AG04449 (cell line): Measurements from ENCODE around the gene PSAP.

Experiments used
- CTCF ChIA-PET: fragments of 350-600 bp; formaldehyde crosslinking; extraction: SDS; loops from one replicate; lab custom pipeline; 2021; ENCODE audit warnings: antibody characterized with exemption; lab: Yijun Ruan, JAX
- POLR2A ChIA-PET: fragments of 400-600, 350-600 bp; formaldehyde crosslinking; extraction: SDS; loops from one replicate; lab custom pipeline; 2020; ENCODE audit warnings: antibody characterized with exemption, inconsistent platforms; lab: Yijun Ruan, JAX
- DNase-seq: peaks from one replicate; pipeline ENCODE4 v3.0.0-alpha.2; 2010; ENCODE audit warnings: low read depth, low spot score
- H3K4me3 ChIP-seq: 2 replicates; pipeline ENCODE4 v1.5.1; 2011; ENCODE audit warnings: low read depth, mild to moderate bottlenecking, control low read depth, low read length
- CTCF ChIP-seq: IDR thresholded peaks from one replicate; pipeline ENCODE4 v1.5.1; 2011; ENCODE audit warnings: mild to moderate bottlenecking, moderate library complexity, low read length, control low read depth, inconsistent platforms; ENCODE audit not compliant: insufficient read depth; ENCODE audit errors: missing control alignments

The PSAP gene

DNA sequence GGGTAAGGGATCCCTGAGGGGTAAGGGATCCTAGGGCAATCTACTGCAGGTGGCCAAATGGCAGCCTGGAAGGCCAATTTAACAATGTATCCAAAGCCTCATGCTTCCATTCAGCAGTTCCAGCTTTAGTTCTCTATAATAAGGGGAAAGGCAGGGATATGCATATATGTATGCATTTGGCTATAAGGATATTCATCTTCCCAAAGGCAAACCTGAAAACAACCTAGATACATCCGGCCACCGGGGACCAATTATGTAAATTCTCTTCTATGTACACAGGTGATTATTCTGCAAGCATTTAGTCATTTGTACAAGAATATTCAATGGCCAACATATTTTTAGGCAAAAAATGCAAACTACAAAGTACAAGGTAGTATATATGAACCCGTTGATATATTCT, 26.7 kb downstream of the PSAP start:
- DNase-seq: no peak
- no peak for TF ChIP-seq CTCF
- no peak overlapping the region for H3K4me3 ChIP-seq
- POLR2A ChIA-PET: no interaction called here
- CTCF ChIA-PET: interaction anchor here (1.1 to 4.7 kb wide), 4 partner anchors 12 to 72 kb away, joined by 5 to 22 read pairs (median 7); partner anchors contain the start of gene VSIR

- ChIA-PET POLR2A (no interaction called here), CTCF (interaction anchor here (1.1 to 1.6 kb wide), 5 partner anchors 8 to 75 kb away, joined by 4 to 7 read pairs (median 6); partner anchors contain the start of gene VSIR)
- H3K4me3 ChIP-seq: no peak overlapping the region
- TF ChIP-seq CTCF: no peak
- DNase-seq: no peak
Measured at GRCh38 chr10:71823356-71823755, 27.7 kb downstream of the PSAP start.

DNA sequence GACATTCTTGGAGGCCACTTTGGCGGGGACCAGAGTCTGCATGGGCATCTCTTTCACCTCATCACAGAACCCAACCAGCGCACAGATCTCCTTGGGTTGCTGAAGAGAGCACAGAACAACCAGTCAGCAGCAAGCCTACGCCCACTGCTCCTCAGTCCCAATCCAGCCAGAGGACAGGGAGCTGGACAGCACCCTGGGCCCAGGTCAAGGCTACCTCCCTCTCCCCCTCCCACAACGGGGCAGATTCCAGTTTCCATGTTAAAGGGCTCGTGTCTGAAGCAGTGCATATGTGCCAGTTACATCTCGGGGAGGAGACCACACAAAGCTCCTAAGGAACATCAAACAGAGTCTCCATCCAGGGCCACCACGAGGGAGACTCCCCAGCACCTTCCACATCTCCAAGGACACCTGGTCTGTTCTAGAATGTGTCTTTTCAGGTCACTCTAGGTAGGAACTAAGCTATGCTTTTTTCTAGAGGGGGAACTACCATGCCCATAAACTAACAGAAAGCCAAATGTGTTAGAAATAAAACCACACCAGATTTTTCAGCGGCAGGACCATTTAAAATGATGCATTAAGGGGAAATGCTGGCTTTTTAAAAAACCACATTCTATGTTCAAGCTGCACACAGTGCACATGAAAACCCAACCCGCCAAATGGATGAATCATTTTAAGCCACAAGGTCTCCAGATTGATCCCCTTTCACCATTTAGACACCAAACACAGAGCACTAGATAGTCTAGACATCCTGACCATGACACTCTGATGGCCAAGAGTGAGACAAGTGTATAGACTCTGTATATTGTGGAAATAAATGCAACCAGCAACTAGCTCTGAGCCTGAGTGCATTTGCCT, 28.9 kb downstream of the PSAP start:
- CTCF ChIA-PET: interaction anchor here (0.8 to 1.6 kb wide), 8 partner anchors 8 to 226 kb away, joined by 3 to 7 read pairs (median 4); no protein-coding TSS in a partner anchor
- no peak for TF ChIP-seq CTCF
- no peak for DNase-seq
- POLR2A ChIA-PET: interaction anchor here (0.6 kb wide), 1 partner anchor 11 kb away, joined by 3 read pairs; no protein-coding TSS in a partner anchor
- no peak overlapping the region for H3K4me3 ChIP-seq

DNA sequence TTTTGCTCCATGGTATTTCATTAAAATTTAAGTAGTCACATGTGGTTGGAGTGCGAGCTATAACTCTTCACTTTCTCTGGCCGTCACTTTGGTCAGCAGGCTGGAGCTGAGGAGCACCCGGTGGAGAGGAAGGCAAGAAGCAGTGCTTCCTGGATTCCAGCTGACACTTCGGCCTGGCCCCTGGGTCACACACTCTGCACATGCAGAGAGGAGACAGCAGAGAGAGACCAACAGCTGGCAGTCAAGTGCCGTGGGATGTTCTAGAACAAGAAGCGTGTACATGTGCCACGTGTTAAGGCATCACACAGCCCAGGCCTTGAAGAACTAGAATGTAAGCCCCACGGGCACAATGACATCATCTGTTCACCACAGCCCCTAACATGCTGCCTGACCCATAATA, 30.1 kb downstream of the PSAP start:
- DNase-seq: no peak
- CTCF ChIA-PET: interaction anchor here (0.7 to 1.1 kb wide), 3 partner anchors 8 to 14 kb away, joined by 3 read pairs; no protein-coding TSS in a partner anchor
- POLR2A ChIA-PET: no interaction called here
- TF ChIP-seq CTCF: no peak
- no peak overlapping the region for H3K4me3 ChIP-seq

DNA sequence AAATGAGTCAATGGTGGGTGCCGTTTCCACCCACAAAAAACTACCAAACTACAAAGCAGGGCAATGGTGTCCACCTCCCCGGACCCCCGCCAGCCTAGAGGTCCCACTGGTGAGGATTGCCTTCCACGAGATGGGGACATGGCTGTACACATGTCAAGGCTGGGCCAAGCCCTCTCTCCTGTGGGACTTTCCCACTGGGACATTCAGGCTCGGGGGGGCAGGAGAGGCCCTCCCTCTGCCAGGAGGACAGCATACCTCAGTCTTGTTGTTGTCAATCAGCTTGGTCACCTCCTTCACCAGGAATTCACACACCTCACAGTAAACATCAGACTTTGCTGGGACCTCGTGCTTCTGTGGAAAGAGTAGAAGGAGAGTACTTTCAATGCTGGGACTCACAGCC, 31.1 kb downstream of the PSAP start:
- DNase-seq: no peak
- ChIA-PET POLR2A (interaction anchor here (0.6 kb wide), 1 partner anchor 26 kb away, joined by 4 read pairs; no protein-coding TSS in a partner anchor), CTCF (interaction anchor here (0.8 to 3.9 kb wide), 3 partner anchors 9 to 76 kb away, joined by 3 to 22 read pairs (median 4); no protein-coding TSS in a partner anchor)
- no peak overlapping the region for H3K4me3 ChIP-seq
- TF ChIP-seq CTCF: no peak

DNA sequence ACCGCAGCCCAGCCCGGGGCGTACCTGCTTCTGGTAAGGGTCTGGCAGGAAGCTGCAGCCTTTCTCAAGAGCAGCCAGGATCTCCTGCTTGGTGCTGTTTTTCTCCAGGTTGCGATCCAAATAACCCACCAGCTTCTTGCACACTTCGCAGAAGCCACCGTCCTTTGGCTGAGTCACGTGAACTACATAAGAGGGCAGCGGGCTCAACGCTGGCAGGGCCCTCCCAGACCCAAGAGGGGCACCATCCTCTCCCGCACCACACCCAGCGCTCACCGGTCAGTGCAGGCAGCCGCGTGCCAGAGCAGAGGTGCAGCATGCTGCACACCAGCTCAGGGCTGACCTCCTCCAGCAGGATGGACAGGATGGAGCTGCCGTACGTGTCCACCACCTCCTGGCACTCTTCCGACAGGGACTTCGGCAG, 31.6 kb downstream of the PSAP start:
- no peak for DNase-seq
- POLR2A ChIA-PET: interaction anchor here (0.6 kb wide), 1 partner anchor 26 kb away, joined by 4 read pairs; no protein-coding TSS in a partner anchor
- H3K4me3 ChIP-seq: no peak overlapping the region
- CTCF ChIA-PET: interaction anchor here (0.8 to 3.9 kb wide), 6 partner anchors 8 to 505 kb away, joined by 3 to 22 read pairs (median 4); no protein-coding TSS in a partner anchor
- TF ChIP-seq CTCF: no peak
